WERI-Rb-1 (cell line): ENCODE measurements around the gene ST8SIA6.

Experiments
- DNase-seq: peaks from one replicate; pipeline ENCODE4 v3.0.0-alpha.2; 2020
- H3K27ac ChIP-seq: fragments of 250-450 bp; sonication (Bioruptor Pico); 2 replicates; pipeline ENCODE4 v1.5.1; 2020; ENCODE audit warnings: mild to moderate bottlenecking, moderate library complexity
- H3K27me3 ChIP-seq: fragments of 250-450 bp; sonication (Bioruptor Pico); 2 replicates; pipeline ENCODE4 v1.5.1; 2021; ENCODE audit warnings: mild to moderate bottlenecking, low read depth, moderate library complexity; ENCODE audit not compliant: insufficient read depth, severe bottlenecking
- H3K36me3 ChIP-seq: fragments of 250-450 bp; sonication (Bioruptor Pico); 2 replicates; pipeline ENCODE4 v1.5.1; 2020; ENCODE audit warnings: mild to moderate bottlenecking, moderate library complexity
- H3K4me3 ChIP-seq: 2 replicates; pipeline ENCODE4 v1.5.1; 2011; ENCODE audit warnings: low read depth, mild to moderate bottlenecking, control low read depth, low read length
- H3K9me3 ChIP-seq: fragments of 250-450 bp; sonication (Bioruptor Pico); 2 replicates; pipeline ENCODE4 v1.5.1; 2021; ENCODE audit warnings: mild to moderate bottlenecking, moderate library complexity; ENCODE audit not compliant: severe bottlenecking
- CTCF ChIP-seq: IDR thresholded peaks from 2 replicates; pipeline ENCODE4 v1.5.1; 2011; ENCODE audit warnings: low read depth, mild to moderate bottlenecking, control low read depth, inconsistent platforms, low read length

The ST8SIA6 gene

GRCh38 chr10:17464545-17464944 is 10.2 kb upstream of the ST8SIA6 start:
- Histone ChIP-seq H3K27me3 (no peaks in the 10 kb centered on the region), H3K9me3 (no peaks in the 10 kb centered on the region), H3K4me3 (no peak overlapping the region), H3K27ac (no peak overlapping the region), H3K36me3 (no peaks in the 10 kb centered on the region)
- DNase-seq, result no peak
- TF ChIP-seq CTCF, result no peak

- Histone ChIP-seq H3K4me3 (no peak overlapping the region), H3K27me3 (no peaks in the 10 kb centered on the region), H3K9me3 (no peaks in the 10 kb centered on the region), H3K36me3 (no peaks in the 10 kb centered on the region), H3K27ac (no peak overlapping the region)
- DNase-seq, result no peak
- no peak for TF ChIP-seq CTCF
Observed at GRCh38 chr10:17460756-17461155, 6.4 kb upstream of the ST8SIA6 start.

- Histone ChIP-seq H3K9me3 (no peaks in the 10 kb centered on the region), H3K4me3 (no peak overlapping the region), H3K36me3 (no peaks in the 10 kb centered on the region), H3K27ac (no peak overlapping the region), H3K27me3 (peaks cover 5% of the 10 kb centered on the region)
- TF ChIP-seq CTCF, result no peak
- no peak for DNase-seq
Observed at GRCh38 chr10:17457083-17457482, 2.7 kb upstream of the ST8SIA6 start.

GRCh38 chr10:17456032-17456548 is 1.7 kb upstream of the ST8SIA6 start:
- Histone ChIP-seq H3K27me3 (peaks cover 5% of the 10 kb centered on the region), H3K4me3 (no peak overlapping the region), H3K36me3 (no peaks in the 10 kb centered on the region), H3K9me3 (no peaks in the 10 kb centered on the region), H3K27ac (no peak overlapping the region)
- TF ChIP-seq CTCF, result no peak
- DNase-seq, result no peak

- DNase-seq, result no peak
- Histone ChIP-seq H3K9me3 (no peaks in the 10 kb centered on the region), H3K27ac (no peak overlapping the region), H3K27me3 (peaks cover 5% of the 10 kb centered on the region), H3K4me3 (no peak overlapping the region), H3K36me3 (no peaks in the 10 kb centered on the region)
- TF ChIP-seq CTCF, result no peak
Observed at GRCh38 chr10:17455015-17455520, 673 bp upstream of the ST8SIA6 start.

GRCh38 chr10:17453373-17454091 is 863 bp downstream of the ST8SIA6 start:
- peak; percentile 17 for DNase-seq
- H3K9me3 ChIP-seq, result no peaks in the 10 kb centered on the region
- no peak overlapping the region for H3K27ac ChIP-seq
- H3K4me3 ChIP-seq, result peak overlapping the region; percentile 41
- H3K27me3 ChIP-seq, result peaks cover 5% of the 10 kb centered on the region
- TF ChIP-seq CTCF, result no peak
- H3K36me3 ChIP-seq, result no peaks in the 10 kb centered on the region
